ENCODE results near the gene ZBTB40. TPM values are rescaled to one million over a fixed set of nuclear protein-coding genes. Genes with fewer than 3 reads are reported as not detected.
A peak's percentile ranks its signal among the peaks of the same experiment; 100 is the strongest.

ZBTB40 gene
- total and polyA plus RNA-seq, 10 of the 15 experiments (the other 5 are each of a cell fraction or from before 2014, with no cell fraction given): 1.9 to 14.4 (median 9.0) TPM

DNA sequence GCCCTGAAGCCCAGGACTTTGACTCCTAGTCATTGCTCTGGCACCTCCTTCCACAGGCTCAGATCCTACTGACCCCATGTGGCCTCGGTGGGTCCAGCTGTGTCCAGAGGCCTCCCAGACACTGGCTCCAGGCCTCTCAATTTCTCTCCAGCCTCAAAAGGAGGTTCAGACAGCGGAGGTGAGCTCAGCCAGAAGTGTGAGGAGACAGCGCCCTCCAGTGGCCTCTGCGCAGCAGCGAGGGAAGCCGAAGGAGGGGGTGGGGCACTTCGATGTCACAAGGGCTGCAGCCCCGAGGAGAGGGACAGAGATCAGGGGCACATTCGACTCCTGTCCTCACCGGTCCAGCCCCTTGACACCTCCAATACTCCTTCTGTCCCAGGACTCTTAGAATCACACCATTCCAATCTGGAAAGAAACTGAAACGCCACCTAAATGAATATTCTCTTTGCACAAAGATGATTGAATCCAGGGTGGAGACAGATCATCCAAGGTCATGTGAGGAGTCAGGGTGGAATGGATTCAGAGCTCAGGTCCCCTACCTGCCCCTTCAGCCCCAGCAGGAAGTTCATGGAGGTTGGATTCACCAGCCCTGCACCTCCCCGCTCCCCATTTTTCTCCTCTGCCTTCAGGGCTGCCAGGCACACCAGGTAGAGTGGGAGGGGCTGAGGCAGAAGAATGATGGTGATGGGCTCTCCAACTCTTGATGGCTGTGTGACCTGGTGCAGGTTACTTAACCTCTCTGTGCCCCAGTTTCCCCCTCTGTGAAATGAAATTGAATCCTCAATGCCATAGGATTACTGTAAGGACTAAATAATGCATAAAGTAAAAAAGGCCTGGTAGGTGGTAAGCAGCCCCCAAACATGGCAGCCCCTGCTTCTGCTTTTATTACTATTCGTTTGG, 34.8 kb upstream of the ZBTB40 start (continued):
- TF ChIP-seq EGR1 (IDR thresholded peaks at IDR 0.05; ENCODE audit: borderline replicate concordance in 1 of 2, low read depth in 2 of 2, low read length in 2 of 2) (0 out of 3 replicates have a peak, but pooled peaks of 1 of the 2 experiments have one; percentile 10), RAD21 (IDR thresholded peaks at IDR 0.05; ENCODE audit: insufficient read depth, low read depth, low read length) (peak; percentile 94), STAT1 (conservative IDR thresholded peaks at IDR 0.05) (peak; percentile 82; the same call in 1 of the 2 replicates), YY1 (IDR thresholded peaks at IDR 0.05; ENCODE audit: low read depth, low read length) (peak; percentile 55; the same call in 1 of the 2 replicates), EZH2 (IDR thresholded peaks at IDR 0.05; ENCODE audit: borderline replicate concordance, control insufficient read depth, low read depth, low read length) (no peak)
- TF ChIP-seq, protein P1, sequence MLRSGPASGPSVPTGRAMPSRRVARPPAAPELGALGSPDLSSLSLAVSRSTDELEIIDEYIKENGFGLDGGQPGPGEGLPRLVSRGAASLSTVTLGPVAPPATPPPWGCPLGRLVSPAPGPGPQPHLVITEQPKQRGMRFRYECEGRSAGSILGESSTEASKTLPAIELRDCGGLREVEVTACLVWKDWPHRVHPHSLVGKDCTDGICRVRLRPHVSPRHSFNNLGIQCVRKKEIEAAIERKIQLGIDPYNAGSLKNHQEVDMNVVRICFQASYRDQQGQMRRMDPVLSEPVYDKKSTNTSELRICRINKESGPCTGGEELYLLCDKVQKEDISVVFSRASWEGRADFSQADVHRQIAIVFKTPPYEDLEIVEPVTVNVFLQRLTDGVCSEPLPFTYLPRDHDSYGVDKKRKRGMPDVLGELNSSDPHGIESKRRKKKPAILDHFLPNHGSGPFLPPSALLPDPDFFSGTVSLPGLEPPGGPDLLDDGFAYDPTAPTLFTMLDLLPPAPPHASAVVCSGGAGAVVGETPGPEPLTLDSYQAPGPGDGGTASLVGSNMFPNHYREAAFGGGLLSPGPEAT (IDR thresholded peaks at IDR 0.05; ENCODE audit: low read depth): no peak

GRCh38 chr1:22417466-22417865, 34.2 kb upstream of the ZBTB40 start:
- H3K4me2 ChIP-seq (ENCODE audit: control insufficient read depth, insufficient read depth): no peak overlapping the region
- no peaks in the 10 kb centered on the region for H4K20me1 ChIP-seq (ENCODE audit: control insufficient read depth, insufficient read depth)
- no TSS peak for BruUV-seq (replicated peaks)
- H3K27me3 ChIP-seq (replicated peaks in 1 of 2; ENCODE audit: control insufficient read depth in 2 of 2, insufficient read depth in 2 of 2, low read length in 1 of 2): peaks cover 0 to 1% of the 10 kb centered on the region in 2 experiments; a peak in 1 of 4 replicates
- FAIRE-seq (no peak), ATAC-seq (no peak), DNase-seq (ENCODE audit: low read depth, low spot score) (no peak)
- H3K4me1 ChIP-seq (ENCODE audit: control insufficient read depth, insufficient read depth, low read length): peaks cover 8% of the 10 kb centered on the region
- TF ChIP-seq TAF1 (IDR thresholded peaks at IDR 0.05; ENCODE audit: borderline replicate concordance, low read depth, low read length) (no peak), NFXL1 (IDR thresholded peaks at IDR 0.05; ENCODE audit: borderline replicate concordance) (no peak)
- TF ChIP-seq, protein P2, sequence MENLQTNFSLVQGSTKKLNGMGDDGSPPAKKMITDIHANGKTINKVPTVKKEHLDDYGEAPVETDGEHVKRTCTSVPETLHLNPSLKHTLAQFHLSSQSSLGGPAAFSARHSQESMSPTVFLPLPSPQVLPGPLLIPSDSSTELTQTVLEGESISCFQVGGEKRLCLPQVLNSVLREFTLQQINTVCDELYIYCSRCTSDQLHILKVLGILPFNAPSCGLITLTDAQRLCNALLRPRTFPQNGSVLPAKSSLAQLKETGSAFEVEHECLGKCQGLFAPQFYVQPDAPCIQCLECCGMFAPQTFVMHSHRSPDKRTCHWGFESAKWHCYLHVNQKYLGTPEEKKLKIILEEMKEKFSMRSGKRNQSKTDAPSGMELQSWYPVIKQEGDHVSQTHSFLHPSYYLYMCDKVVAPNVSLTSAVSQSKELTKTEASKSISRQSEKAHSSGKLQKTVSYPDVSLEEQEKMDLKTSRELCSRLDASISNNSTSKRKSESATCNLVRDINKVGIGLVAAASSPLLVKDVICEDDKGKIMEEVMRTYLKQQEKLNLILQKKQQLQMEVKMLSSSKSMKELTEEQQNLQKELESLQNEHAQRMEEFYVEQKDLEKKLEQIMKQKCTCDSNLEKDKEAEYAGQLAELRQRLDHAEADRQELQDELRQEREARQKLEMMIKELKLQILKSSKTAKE (IDR thresholded peaks at IDR 0.05; ENCODE audit: low read depth, poor library complexity, severe bottlenecking): no peak
- ChIA-PET CTCF (interaction anchor here (1.0 to 7.7 kb wide), 11 partner anchors 13 to 460 kb away, joined by 3 to 77 read pairs (median 4); partner anchors contain the start of gene C1QC), POLR2A (interaction anchor here (1.3 kb wide), 1 partner anchor 393 kb away, joined by 3 read pairs; no protein-coding TSS in a partner anchor), RAD21 (ENCODE audit: unreplicated experiment) (no interaction called here), SMC1A (ENCODE audit: uncharacterized antibody, unreplicated experiment) (interaction anchor here (0.7 to 1.5 kb wide), 3 partner anchors 223 to 312 kb away, joined by 3 to 5 read pairs (median 4); no protein-coding TSS in a partner anchor)
- H3K9ac ChIP-seq (ENCODE audit: control insufficient read depth, insufficient read depth, low read length): no peak overlapping the region
- no peaks in the 10 kb centered on the region for H3K9me3 ChIP-seq (replicated peaks; ENCODE audit: control insufficient read depth, insufficient read depth, low read length)
- in situ Hi-C loops (cut with MboI) (loop anchor here (5.0 to 10.0 kb wide), 3 partner anchors 230 to 413 kb away; partner anchors contain the start of gene CELA3A), intact Hi-C loops (cut with micrococcal nuclease; ENCODE audit: unreplicated experiment) (no loop called here)
- WGBS (ENCODE audit: insufficient coverage, insufficient replicate concordance, low lambda C conversion rate, missing lambda C conversion rate): 49% methylated on average over 12 of the region's 12 CpGs
- H3K36me3 ChIP-seq (ENCODE audit: control insufficient read depth in 2 of 2, insufficient read depth in 2 of 2, low read length in 1 of 2): no peaks in the 10 kb centered on the region
- H3K79me2 ChIP-seq (ENCODE audit: control insufficient read depth, insufficient read depth, low read length): no peaks in the 10 kb centered on the region
- H3K4me3 ChIP-seq: no peak overlapping the region
- H3K27ac ChIP-seq (ENCODE audit: control insufficient read depth, insufficient read depth): no peak overlapping the region
- H2AFZ ChIP-seq (ENCODE audit: control insufficient read depth, low read depth, low read length): no peak overlapping the region

All from GM12878 (cell line).